Gastroesophageal sphincter (tissue), 3 donors: Measurements from ENCODE around the gene CAMK1D.

Experiments
- CTCF ChIP-seq, 4 experiments: fragments of 200-600 bp in 2 of 4; fragments of 450-650 bp in 2 of 4; sonication (generic) in 1 of 4; IDR thresholded peaks; one replicate each; pipeline ENCODE4 v1.5.1; 2017 to 2019; ENCODE audit warnings: antibody characterized with exemption in 4 of 4, mild to moderate bottlenecking in 2 of 4, moderate library complexity in 2 of 4
- POLR2A ChIP-seq, 2 donors: fragments of 450-650 bp; IDR thresholded peaks; one replicate each; pipeline ENCODE4 v1.6.1; 2017; ENCODE audit warnings: antibody characterized with exemption in 2 of 2, mild to moderate bottlenecking in 2 of 2, moderate library complexity in 1 of 2
- POLR2AphosphoS5 ChIP-seq: sonication (generic); formaldehyde crosslinking; IDR thresholded peaks from one replicate; pipeline ENCODE4 v1.6.1; 2017; ENCODE audit warnings: antibody characterized with exemption

DNA sequence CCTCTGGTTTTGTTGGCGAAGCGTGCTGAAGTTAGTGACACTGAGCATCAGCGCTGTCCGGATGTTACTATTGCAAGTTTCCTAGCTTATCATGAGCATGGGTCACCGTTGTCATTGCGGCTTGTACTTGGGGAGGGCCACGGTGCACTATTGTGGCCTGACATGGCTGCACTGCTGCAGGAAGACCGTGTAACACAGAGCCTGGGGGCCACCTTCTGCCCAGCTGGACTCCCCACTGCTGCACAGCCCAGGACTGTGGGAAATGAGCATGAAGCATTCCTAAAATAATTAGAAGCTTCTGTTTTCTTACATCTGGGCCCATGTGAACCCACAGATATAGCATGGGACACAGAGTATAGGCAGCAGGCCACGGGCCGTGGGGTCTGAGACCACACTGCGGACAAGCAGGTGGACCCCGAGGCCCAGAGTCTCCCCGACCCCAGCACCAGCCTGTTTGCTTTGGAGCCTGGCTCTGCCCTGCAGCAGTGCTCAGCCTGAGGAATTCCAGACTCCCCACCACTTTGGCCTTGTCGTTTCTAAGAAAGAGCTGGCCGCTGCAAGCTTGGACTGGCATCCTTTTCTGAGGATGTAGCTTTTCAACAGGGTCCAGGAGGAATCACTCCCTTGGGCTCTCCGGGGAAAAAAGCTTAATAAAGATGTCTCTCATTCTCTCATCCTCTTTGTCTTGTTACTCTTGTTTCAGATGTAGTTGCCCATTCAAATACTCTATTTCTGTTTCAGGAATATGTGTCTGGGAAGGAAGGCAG is 473.0 kb downstream of the CAMK1D start:
- TF ChIP-seq POLR2AphosphoS5: no peak
- no peak for TF ChIP-seq CTCF (IDR thresholded peaks at IDR 0.05)
- no peak for TF ChIP-seq POLR2A (IDR thresholded peaks at IDR 0.05)
